SK-N-MC (cell line): ENCODE measurements around the gene SS18.

Source experiments
- EZH2 ChIP-seq: fragments of 200-600 bp; sonication (generic); IDR thresholded peaks from one replicate; pipeline ENCODE4 v1.6.1; 2017; ENCODE audit warnings: antibody characterized with exemption
- POLR2AphosphoS5 ChIP-seq: IDR thresholded peaks from 2 replicates; pipeline ENCODE4 v1.6.1; 2012; ENCODE audit warnings: mild to moderate bottlenecking, low read depth, low read length, borderline replicate concordance

DNA sequence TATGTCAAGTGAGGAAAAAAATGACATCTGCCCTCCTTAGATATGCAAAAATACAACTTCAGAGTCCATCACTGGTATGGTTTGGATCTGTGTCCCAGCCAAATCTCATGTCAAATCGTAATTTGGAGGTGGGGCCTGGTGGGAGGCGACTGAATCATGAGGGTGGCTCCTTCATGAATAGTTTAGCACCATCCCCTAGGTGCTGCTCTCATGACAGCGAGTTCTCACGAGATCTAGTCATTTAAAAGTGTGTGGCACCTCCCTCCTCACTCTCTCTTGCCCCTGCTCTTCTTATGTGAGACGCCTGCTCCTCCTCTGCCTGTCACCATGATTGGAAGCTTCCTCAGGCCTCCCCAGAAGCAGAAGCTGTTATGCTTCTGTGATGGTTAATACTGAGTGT is 37.4 kb upstream of the SS18 start:
- TF ChIP-seq POLR2AphosphoS5 (no peak), EZH2 (no peak)
